GM18868 (cell line): ENCODE data around the gene ADRB1.

Experiments
- ATAC-seq: cut with Tn5 transposase; IDR thresholded peaks from one replicate; pipeline ENCODE4 v1.9.1; 2021; ENCODE audit warnings: mild to moderate bottlenecking, moderate library complexity; ENCODE audit not compliant: unreplicated experiment

ADRB1 gene

GRCh38 chr10:114084215-114084614, 40.5 kb downstream of the ADRB1 start:
- no peak for ATAC-seq

DNA sequence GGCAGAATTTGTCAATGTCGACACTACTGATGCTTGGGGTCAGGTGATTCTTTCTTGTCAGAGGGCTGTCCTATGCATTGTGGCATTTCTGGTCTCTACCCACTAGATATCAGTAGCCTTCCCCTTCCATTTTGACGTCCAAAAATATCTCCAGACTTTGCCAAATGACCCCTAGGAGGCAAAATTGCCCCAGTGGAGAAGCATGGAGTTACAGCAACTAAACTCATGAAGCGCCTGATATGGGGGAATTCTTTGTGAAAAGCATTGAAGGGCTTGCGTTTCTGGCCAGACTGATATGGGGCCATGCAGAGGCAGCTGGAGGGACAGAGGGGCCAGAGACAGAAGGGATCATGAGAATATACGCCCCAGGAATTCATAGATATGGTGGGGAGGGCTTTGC, 43.6 kb downstream of the ADRB1 start:
- ATAC-seq = no peak

GRCh38 chr10:114087655-114088054, 44.0 kb downstream of the ADRB1 start:
- ATAC-seq = no peak

GRCh38 chr10:114094795-114095194, 51.1 kb downstream of the ADRB1 start:
- ATAC-seq = peak; percentile 67

- ATAC-seq = peak; percentile 53
These were observed 52.1 kb downstream of the ADRB1 start for GRCh38 chr10:114095559-114096337.
